Omental fat pad (tissue), 4 donors: ENCODE results near the gene OTC. TPM values are rescaled to one million over a fixed set of nuclear protein-coding genes. Genes with fewer than 3 reads are reported as not detected.

Experiments
- ATAC-seq: fragments of 150-250 bp; one replicate; pipeline ENCODE4 v1.9.1; 2016; ENCODE audit warnings: mild to moderate bottlenecking, moderate library complexity; ENCODE audit not compliant: low FRiP score
- DNase-seq: peaks from one replicate; pipeline ENCODE4 v3.0.0-alpha.2; 2019; ENCODE audit warnings: low spot score
- CTCF ChIP-seq, 3 donors: fragments of 450-650 bp; IDR thresholded peaks; one replicate each; pipeline ENCODE4 v1.5.1; 2016 to 2017; ENCODE audit warnings: antibody characterized with exemption in 3 of 3, mild to moderate bottlenecking in 3 of 3, moderate library complexity in 2 of 3
- total RNA-seq, 4 donors: library from RNA; depleted of rRNA; stranded (reverse); fragments of >200 nt; gene quantifications; one replicate each; pipeline ENCODE4 v1.1.0, GENCODE V29; 2016

OTC gene
- total RNA-seq, 4 donors from 2014 or later, result 0.36 to 9.8 (median 1.4) TPM

GRCh38 chrX:38332505-38332904, 19.9 kb upstream of the OTC start:
- ATAC-seq, result no peak
- TF ChIP-seq CTCF (IDR thresholded peaks at IDR 0.05), result no peak

GRCh38 chrX:38335382-38335781, 17.0 kb upstream of the OTC start:
- no peak for ATAC-seq
- no peak for TF ChIP-seq CTCF (IDR thresholded peaks at IDR 0.05)
- DNase-seq, result no peak

More at GRCh38 chrX:38332505-38332904, 19.9 kb upstream of the OTC start:
- DNase-seq, result no peak

- DNase-seq, result no peak
- ATAC-seq, result no peak
- TF ChIP-seq CTCF (IDR thresholded peaks at IDR 0.05), result no peak
These were observed 15.7 kb upstream of the OTC start for GRCh38 chrX:38336538-38337240.

GRCh38 chrX:38341442-38341841, 11.0 kb upstream of the OTC start:
- ATAC-seq (no peak), DNase-seq (no peak)
- TF ChIP-seq CTCF (IDR thresholded peaks at IDR 0.05), result no peak

GRCh38 chrX:38342853-38343778, 9.3 kb upstream of the OTC start:
- ATAC-seq, result no peak
- no peak for TF ChIP-seq CTCF (IDR thresholded peaks at IDR 0.05)
- DNase-seq, result no peak

GRCh38 chrX:38346150-38346549, 6.3 kb upstream of the OTC start:
- ATAC-seq (no peak), DNase-seq (no peak)
- TF ChIP-seq CTCF (IDR thresholded peaks at IDR 0.05), result no peak
